PC-3 (cell line): ENCODE results near the gene TOB1. TPM values are rescaled to one million over a fixed set of nuclear protein-coding genes. Genes with fewer than 3 reads are reported as not detected.

Experiments used
- ATAC-seq: fragments of 200-7000 bp; cut with Tn5 transposase; 2 replicates; pipeline ENCODE4 v1.9.1; 2020; ENCODE audit warnings: mild to moderate bottlenecking, moderate library complexity
- BruUV-seq: library from RNA; stranded (reverse); fragments of 400-500 nt; replicated peaks from 2 replicates; lab custom pipeline; 2021; lab: Mats Ljungman, UMichigan
- CTCF ChIA-PET: fragments of 300-600 bp; sonication (Branson Sonifier 250); formaldehyde crosslinking; loops from one replicate; lab custom pipeline; 2022; ENCODE audit warnings: antibody characterized with exemption; lab: Charles Lee
- POLR2A ChIA-PET: fragments of 300-600 bp; sonication (Branson Sonifier 250); formaldehyde crosslinking; loops from one replicate; lab custom pipeline; 2022; ENCODE audit warnings: antibody characterized with exemption; ENCODE audit not compliant: unreplicated experiment; lab: Charles Lee
- DNase-seq: peaks from one replicate; pipeline ENCODE4 v3.0.0-alpha.2; 2015
- H2AFZ ChIP-seq: fragments of 300-600 bp; sonication (generic); 2 replicates; pipeline ENCODE4 v1.6.0; 2016; ENCODE audit warnings: antibody characterized with exemption, low read length
- H3F3A ChIP-seq: fragments of 300-600 bp; sonication (generic); one replicate; pipeline ENCODE4 v1.6.0; 2017; ENCODE audit warnings: antibody characterized with exemption, low read length, control low read depth, mild to moderate bottlenecking; ENCODE audit not compliant: unreplicated experiment
- H3K27ac ChIP-seq: fragments of 300-600 bp; sonication (generic); 2 replicates; pipeline ENCODE4 v1.5.1; 2016; ENCODE audit warnings: mild to moderate bottlenecking, low read length
- H3K27me3 ChIP-seq: fragments of 300-600 bp; sonication (generic); 2 replicates; pipeline ENCODE4 v1.6.1; 2016; ENCODE audit warnings: low read length, mixed read lengths
- H3K36me3 ChIP-seq: fragments of 300-600 bp; sonication (generic); 2 replicates; pipeline ENCODE4 v1.6.1; 2016; ENCODE audit warnings: low read depth, mixed run types, low read length, mixed read lengths
- H3K4me1 ChIP-seq: fragments of 300-600 bp; sonication (generic); 2 replicates; pipeline ENCODE4 v1.5.1; 2016; ENCODE audit warnings: low read length; ENCODE audit not compliant: insufficient read depth
- H3K4me2 ChIP-seq: fragments of 300-600 bp; sonication (generic); 2 replicates; pipeline ENCODE4 v1.6.0; 2016; ENCODE audit warnings: low read length
- H3K4me3 ChIP-seq: fragments of 300-600 bp; sonication (generic); 2 replicates; pipeline ENCODE4 v1.5.1; 2016; ENCODE audit warnings: mild to moderate bottlenecking, low read length, mixed read lengths
- H3K79me2 ChIP-seq: fragments of 300-600 bp; sonication (generic); 2 replicates; pipeline ENCODE4 v1.6.1; 2017; ENCODE audit warnings: low read length, mixed read lengths
- H3K9ac ChIP-seq: fragments of 300-600 bp; sonication (generic); 2 replicates; pipeline ENCODE4 v1.6.0; 2016; ENCODE audit warnings: mild to moderate bottlenecking, low read length
- H3K9me2 ChIP-seq: fragments of 300-600 bp; sonication (generic); replicated peaks from 2 replicates; pipeline ENCODE4 v1.6.1; 2016; ENCODE audit warnings: mixed run types, low read length, mixed read lengths
- H3K9me3 ChIP-seq: fragments of 300-600 bp; sonication (generic); 2 replicates; pipeline ENCODE4 v1.6.1; 2016; ENCODE audit warnings: low read length, mixed read lengths
- H4K20me1 ChIP-seq: fragments of 300-600 bp; sonication (generic); 2 replicates; pipeline ENCODE4 v1.6.1; 2016; ENCODE audit warnings: low read length, mixed read lengths
- CTCF ChIP-seq: fragments of 300-600 bp; sonication (generic); conservative IDR thresholded peaks from 2 replicates; pipeline ENCODE4 v1.5.1; 2017; ENCODE audit warnings: antibody characterized with exemption, low read depth, mild to moderate bottlenecking, low read length
- EZH2 ChIP-seq: fragments of 300-600 bp; sonication (generic); IDR thresholded peaks from one replicate; pipeline ENCODE4 v1.6.1; 2017; ENCODE audit warnings: antibody characterized with exemption, mild to moderate bottlenecking, low read length; ENCODE audit not compliant: unreplicated experiment
- EZH2phosphoT487 ChIP-seq: fragments of 300-600 bp; sonication (generic); IDR thresholded peaks from 2 replicates; pipeline ENCODE4 v1.6.1; 2018; ENCODE audit warnings: mild to moderate bottlenecking, antibody characterized with exemption, low read length, borderline replicate concordance
- intact Hi-C: fragments of 100-400 bp; cut with micrococcal nuclease; formaldehyde crosslinking; loops from 2 replicates; pipeline ENCODE4 v1.9.0; 2023
- total RNA-seq: library from RNA; depleted of rRNA; stranded (reverse); fragments of >200 nt; gene quantifications from 2 replicates; pipeline ENCODE4 v1.2.3, GENCODE V29; 2014

TOB1 gene
- total RNA-seq, 1 experiment from 2014 or later, result 28.7 TPM

GRCh38 chr17:50871364-50871763, 5.2 kb upstream of the TOB1 start:
- no peak overlapping the region for H3K9ac ChIP-seq
- POLR2A ChIA-PET, result no interaction called here
- ATAC-seq, result no peak
- H3K27ac ChIP-seq, result no peak overlapping the region
- H2AFZ ChIP-seq, result no peak overlapping the region
- H3K27me3 ChIP-seq, result no peaks in the 10 kb centered on the region
- H3K9me3 ChIP-seq, result no peaks in the 10 kb centered on the region
- no peaks in the 10 kb centered on the region for H3F3A ChIP-seq
- no peak overlapping the region for H3K4me2 ChIP-seq
- H3K9me2 ChIP-seq, result no peaks in the 10 kb centered on the region
- no peaks in the 10 kb centered on the region for H3K36me3 ChIP-seq
- TF ChIP-seq CTCF, result no peak
- TF ChIP-seq EZH2, result no peak
- no peak for TF ChIP-seq EZH2phosphoT487
- no peaks in the 10 kb centered on the region for H4K20me1 ChIP-seq
- intact Hi-C loops, result no loop called here
- peaks cover 16% of the 10 kb centered on the region; the same call in 1 of the 2 replicates for H3K4me1 ChIP-seq
- peaks cover 3% of the 10 kb centered on the region; the same call in 1 of the 2 replicates for H3K79me2 ChIP-seq
- CTCF ChIA-PET, result interaction anchor here (0.6 kb wide), 1 partner anchor 11 kb away, joined by 5 read pairs; no protein-coding TSS in a partner anchor
- BruUV-seq, result no TSS peak
- H3K4me3 ChIP-seq, result no peak overlapping the region
- no peak for DNase-seq

- Histone ChIP-seq H3K36me3 (peaks cover 2% of the 10 kb centered on the region; the same call in 1 of the 2 replicates), H3K9me2 (no peaks in the 10 kb centered on the region), H3K27me3 (no peaks in the 10 kb centered on the region), H3K9ac (peak overlapping the region; percentile 87), H3K4me1 (peaks cover 25% of the 10 kb centered on the region), H3K9me3 (no peaks in the 10 kb centered on the region), H4K20me1 (peaks cover 18% of the 10 kb centered on the region), H2AFZ (peak overlapping the region; percentile 81; the same call in 1 of the 2 replicates), H3F3A (peaks cover 5% of the 10 kb centered on the region), H3K4me3 (peak overlapping the region; percentile 70), H3K4me2 (peak overlapping the region; percentile 93), H3K27ac (peak overlapping the region; percentile 87), H3K79me2 (peaks cover 28% of the 10 kb centered on the region)
- ChIA-PET CTCF (no interaction called here), POLR2A (no interaction called here)
- no peak for TF ChIP-seq CTCF
- TF ChIP-seq EZH2, result no peak
- TF ChIP-seq EZH2phosphoT487, result no peak
- no TSS peak for BruUV-seq
- ATAC-seq (no peak), DNase-seq (no peak)
- intact Hi-C loops, result loop anchor here (5.0 kb wide), 1 partner anchor 284 kb away; the partner anchor contains the start of gene NME1
Measured at GRCh38 chr17:50868602-50869001, 2.4 kb upstream of the TOB1 start.

GRCh38 chr17:50868140-50868438, 1.9 kb upstream of the TOB1 start:
- POLR2A ChIA-PET, result interaction anchor here (0.5 to 2.0 kb wide), 2 partner anchors 77 to 296 kb away, joined by 3 to 17 read pairs; no protein-coding TSS in a partner anchor
- peak overlapping the region; percentile 87 for H3K9ac ChIP-seq
- intact Hi-C loops, result loop anchor here (5.0 kb wide), 1 partner anchor 284 kb away; the partner anchor contains the start of gene NME1

More at GRCh38 chr17:50868140-50868438, 1.9 kb upstream of the TOB1 start:
- Histone ChIP-seq H3K27me3 (no peaks in the 10 kb centered on the region), H3K4me1 (peaks cover 30% of the 10 kb centered on the region), H3F3A (peaks cover 5% of the 10 kb centered on the region), H3K9me2 (no peaks in the 10 kb centered on the region), H3K27ac (peak overlapping the region; percentile 87), H3K79me2 (peaks cover 33% of the 10 kb centered on the region), H3K4me2 (peak overlapping the region; percentile 93), H4K20me1 (peaks cover 23% of the 10 kb centered on the region), H3K36me3 (peaks cover 7% of the 10 kb centered on the region), H2AFZ (peak overlapping the region; percentile 81), H3K4me3 (peak overlapping the region; percentile 70), H3K9me3 (no peaks in the 10 kb centered on the region)
- DNase-seq (no peak), ATAC-seq (no peak)
- CTCF ChIA-PET, result no interaction called here
- BruUV-seq, result no TSS peak
- TF ChIP-seq CTCF (no peak), EZH2phosphoT487 (no peak), EZH2 (no peak)
